Inflammatory macrophage treated with lipopolysaccharide for 1 hour (primary cell): ENCODE data around the gene IKZF1.

Source experiments
- DNase-seq, 2 donors: peaks; one replicate each; pipeline ENCODE4 v3.0.0-alpha.2; 2020 to 2022

IKZF1 gene

GRCh38 chr7:50309721-50310120 is 5.2 kb downstream of the IKZF1 start:
- no peak for DNase-seq

- DNase-seq: no peak
Measured at GRCh38 chr7:50310361-50310760, 5.8 kb downstream of the IKZF1 start.

- DNase-seq: no peak
Measured at GRCh38 chr7:50310956-50311355, 6.4 kb downstream of the IKZF1 start.

GRCh38 chr7:50312250-50313162 is 8.0 kb downstream of the IKZF1 start:
- DNase-seq: peak in 1 of 2 donors; percentile 47

GRCh38 chr7:50314836-50315592 is 10.5 kb downstream of the IKZF1 start:
- DNase-seq: no peak

- no peak for DNase-seq
Measured at GRCh38 chr7:50315739-50316671, 11.5 kb downstream of the IKZF1 start.

GRCh38 chr7:50317221-50317678 is 12.7 kb downstream of the IKZF1 start:
- no peak for DNase-seq

- no peak for DNase-seq
Measured at GRCh38 chr7:50317697-50318669, 13.5 kb downstream of the IKZF1 start.

- peak in 1 of 2 donors; percentile 50 for DNase-seq
Measured at GRCh38 chr7:50321487-50322067, 17.1 kb downstream of the IKZF1 start.

- DNase-seq: no peak
Measured at GRCh38 chr7:50324113-50324512, 19.6 kb downstream of the IKZF1 start.

- no peak for DNase-seq
Measured at GRCh38 chr7:50327443-50327842, 22.9 kb downstream of the IKZF1 start.

GRCh38 chr7:50329775-50330174 is 25.3 kb downstream of the IKZF1 start:
- DNase-seq: peak in 1 of 2 donors; percentile 40

GRCh38 chr7:50330254-50330653 is 25.7 kb downstream of the IKZF1 start:
- peak in 1 of 2 donors; percentile 23 for DNase-seq

- DNase-seq: no peak
Measured at GRCh38 chr7:50330696-50331095, 26.2 kb downstream of the IKZF1 start.

GRCh38 chr7:50331564-50332208 is 27.2 kb downstream of the IKZF1 start:
- no peak for DNase-seq

- no peak for DNase-seq
Measured at GRCh38 chr7:50332241-50333165, 28.0 kb downstream of the IKZF1 start.

GRCh38 chr7:50333221-50333651 is 28.7 kb downstream of the IKZF1 start:
- DNase-seq: no peak

- DNase-seq: no peak
Measured at GRCh38 chr7:50334341-50334994, 30.0 kb downstream of the IKZF1 start.
